GM18951 (cell line): Measurements from ENCODE around the gene KRT13.
"Not testable (repeated sequence)": the region's sequence is repeated elsewhere in the genome, so short reads cannot be mapped to it uniquely, and the experiment has no call there.

Experiments
- POLR2A ChIP-seq: IDR thresholded peaks from 4 replicates; pipeline ENCODE4 v1.6.1; 2011; ENCODE audit warnings: mild to moderate bottlenecking; ENCODE audit not compliant: insufficient read length, insufficient read depth; ENCODE audit errors: extremely low read depth
- in situ Hi-C: fragments of 300-500 bp; cut with MboI; formaldehyde crosslinking; loops from one replicate; pipeline ENCODE4 v1.12.0; 2022; ENCODE audit warnings: low sequenced_read_pairs, mixed read lengths, inconsistent platforms; ENCODE audit not compliant: unreplicated experiment

Gene KRT13

DNA sequence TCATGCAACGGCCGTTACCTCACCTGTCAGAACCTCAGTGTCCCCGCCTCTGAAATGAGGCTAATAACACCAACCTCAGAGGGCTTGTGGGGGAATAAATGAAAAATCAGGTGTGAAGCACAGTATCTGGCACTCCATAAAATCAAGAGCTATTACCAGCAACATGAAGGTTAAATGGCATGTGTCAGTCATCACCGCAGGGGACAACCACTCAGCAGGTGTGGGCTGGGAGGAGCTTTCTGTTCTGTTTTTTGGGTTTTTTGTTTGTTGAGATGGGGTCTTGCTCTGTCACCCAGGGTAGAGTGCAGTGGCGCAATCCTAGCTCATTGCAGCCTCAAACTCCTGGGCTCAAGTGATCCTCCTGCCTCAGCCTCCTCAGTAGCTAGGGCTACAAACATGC, 39.5 kb upstream of the KRT13 start:
- in situ Hi-C loops: no loop called here

DNA sequence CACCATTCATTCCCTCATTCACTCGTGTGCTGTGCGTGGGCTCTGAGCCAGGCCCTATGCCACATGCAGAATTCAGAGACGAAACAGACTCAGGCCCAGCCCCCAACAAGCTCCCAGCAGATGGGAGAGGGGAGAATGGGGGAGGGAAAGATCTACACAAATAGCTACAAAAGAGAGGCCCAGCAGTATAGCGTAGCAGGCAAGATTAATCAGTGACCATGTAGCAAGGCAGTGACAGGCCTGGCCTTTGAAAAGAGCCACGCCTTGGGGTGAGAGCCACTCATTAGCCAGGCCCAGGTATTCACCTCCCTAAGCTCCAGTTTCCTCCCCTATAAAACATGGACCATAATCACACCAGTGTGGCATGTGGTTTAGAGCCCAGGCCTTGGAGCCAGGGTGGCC, 39.1 kb upstream of the KRT13 start:
- in situ Hi-C loops: no loop called here
- no peak for TF ChIP-seq POLR2A

More for the DNA sequence above, 39.5 kb upstream of the KRT13 start:
- TF ChIP-seq POLR2A: no peak

- in situ Hi-C loops: not testable (repeated sequence)
Observed at GRCh38 chr17:41542786-41543185, 37.4 kb upstream of the KRT13 start.

DNA sequence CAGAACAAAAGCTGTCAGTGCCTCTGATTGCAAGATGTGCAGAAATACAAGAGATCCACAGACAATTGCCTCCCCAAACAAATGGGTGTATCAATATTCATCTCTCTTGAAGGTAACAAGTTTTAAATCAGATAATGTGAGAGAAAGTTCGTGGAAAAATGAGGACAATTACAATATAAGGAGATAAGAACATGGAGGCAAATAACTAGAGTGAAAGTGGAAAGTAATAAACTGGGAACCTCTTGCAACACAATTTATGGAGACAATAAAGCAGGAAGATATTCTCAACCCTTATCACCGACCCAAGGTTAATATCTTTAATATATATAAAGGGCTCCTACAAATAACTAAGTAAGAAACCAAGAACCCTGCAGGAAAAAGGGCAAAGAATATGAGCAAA, 36.9 kb upstream of the KRT13 start:
- TF ChIP-seq POLR2A: no peak
- in situ Hi-C loops: no loop called here

- in situ Hi-C loops: no loop called here
- TF ChIP-seq POLR2A: no peak
Observed at GRCh38 chr17:41540921-41541625, 35.7 kb upstream of the KRT13 start.

DNA sequence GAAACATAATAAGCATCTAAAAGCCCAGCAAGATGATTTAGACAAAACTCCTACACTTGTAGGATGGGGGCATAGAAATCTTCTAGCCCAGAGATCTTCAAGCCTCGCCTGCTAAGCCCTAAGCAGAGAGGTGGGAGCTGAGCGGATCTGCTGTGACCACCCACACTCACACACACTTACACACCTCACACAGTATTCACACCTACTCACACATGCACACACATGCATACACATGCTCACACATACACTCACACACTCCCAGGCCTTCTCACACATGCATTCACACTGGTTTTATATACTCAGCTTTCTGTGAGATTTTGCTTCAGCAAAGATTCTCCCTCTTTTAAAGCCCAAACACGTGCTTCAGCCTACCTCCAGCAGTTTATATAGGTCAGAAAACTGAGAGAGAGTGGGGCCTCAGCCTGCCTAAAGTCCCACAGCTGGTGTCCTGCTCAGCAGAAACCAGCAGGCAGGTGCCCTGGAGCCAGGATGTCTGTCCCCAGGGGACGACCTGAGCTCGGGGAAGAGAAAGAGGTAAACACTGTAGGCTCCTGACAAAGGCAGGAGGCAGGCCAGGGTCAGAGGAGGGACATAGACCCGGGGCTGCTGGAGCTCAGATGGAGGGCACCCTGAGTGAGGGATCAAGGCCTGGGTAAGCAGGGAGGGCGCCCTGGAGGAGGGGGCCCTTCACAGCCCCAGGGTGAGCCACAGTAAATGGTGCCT, 34.7 kb upstream of the KRT13 start:
- TF ChIP-seq POLR2A: no peak
- in situ Hi-C loops: no loop called here

DNA sequence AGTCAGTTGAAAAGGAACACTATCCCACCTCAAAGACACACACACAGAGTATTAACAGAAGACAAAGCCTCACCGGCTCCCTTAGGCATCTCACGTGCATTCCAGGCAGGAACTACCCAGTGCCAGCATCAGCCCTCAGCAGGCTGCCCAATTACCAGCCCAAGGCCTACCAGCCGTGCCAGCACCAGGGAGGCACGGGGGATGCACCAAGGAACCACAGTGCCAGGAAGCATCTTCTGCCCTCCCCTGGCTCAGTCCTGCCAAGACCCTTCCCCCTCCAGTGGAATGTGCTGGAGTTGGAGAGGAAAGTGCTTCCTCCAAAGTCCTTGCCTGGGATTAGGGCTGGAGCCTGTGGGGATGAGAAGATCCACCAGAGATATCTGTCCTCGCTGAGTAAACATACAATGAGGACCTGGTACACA, 33.7 kb upstream of the KRT13 start:
- in situ Hi-C loops: no loop called here
- TF ChIP-seq POLR2A: no peak

DNA sequence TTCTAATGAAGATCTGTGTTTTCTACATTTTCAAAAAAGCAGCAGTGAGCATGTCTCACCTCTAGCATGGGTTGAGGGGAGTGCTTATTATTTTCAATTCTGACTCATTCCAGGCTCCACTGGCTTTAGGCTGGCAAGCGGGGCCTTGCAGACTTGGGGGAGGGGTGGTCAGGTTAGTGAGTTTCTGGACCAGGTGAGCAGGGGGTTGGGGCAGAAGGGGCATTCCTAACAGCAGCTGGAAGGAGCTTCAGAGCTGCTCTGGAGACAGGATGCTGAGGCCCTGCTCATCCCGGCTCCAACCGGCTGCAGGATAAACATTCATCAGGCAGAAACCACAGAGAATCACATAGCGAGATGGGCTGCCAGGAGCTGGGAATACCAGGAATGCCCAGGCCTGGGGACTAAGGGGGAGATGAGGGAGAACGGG, 33.2 kb upstream of the KRT13 start:
- no peak for TF ChIP-seq POLR2A
- in situ Hi-C loops: no loop called here

GRCh38 chr17:41537990-41538389, 32.6 kb upstream of the KRT13 start:
- no peak for TF ChIP-seq POLR2A
- in situ Hi-C loops: no loop called here

DNA sequence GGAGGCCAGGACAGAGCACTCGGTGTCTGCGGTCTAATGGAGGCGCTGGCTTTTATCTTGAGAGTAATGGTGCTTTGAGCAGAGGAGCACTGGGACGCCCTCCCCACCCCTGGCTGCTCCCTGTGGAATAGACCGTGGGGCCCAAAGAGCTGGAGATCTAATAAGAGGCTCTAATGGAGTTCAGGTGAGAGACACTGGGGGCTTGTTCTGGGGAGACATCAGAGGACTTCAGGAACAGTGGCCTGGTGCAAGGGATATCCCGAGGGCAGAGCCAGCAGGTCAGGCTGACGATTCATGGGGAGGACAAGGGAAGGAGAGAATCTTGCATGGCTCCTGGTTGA, 32.2 kb upstream of the KRT13 start:
- in situ Hi-C loops: no loop called here
- no peak for TF ChIP-seq POLR2A

DNA sequence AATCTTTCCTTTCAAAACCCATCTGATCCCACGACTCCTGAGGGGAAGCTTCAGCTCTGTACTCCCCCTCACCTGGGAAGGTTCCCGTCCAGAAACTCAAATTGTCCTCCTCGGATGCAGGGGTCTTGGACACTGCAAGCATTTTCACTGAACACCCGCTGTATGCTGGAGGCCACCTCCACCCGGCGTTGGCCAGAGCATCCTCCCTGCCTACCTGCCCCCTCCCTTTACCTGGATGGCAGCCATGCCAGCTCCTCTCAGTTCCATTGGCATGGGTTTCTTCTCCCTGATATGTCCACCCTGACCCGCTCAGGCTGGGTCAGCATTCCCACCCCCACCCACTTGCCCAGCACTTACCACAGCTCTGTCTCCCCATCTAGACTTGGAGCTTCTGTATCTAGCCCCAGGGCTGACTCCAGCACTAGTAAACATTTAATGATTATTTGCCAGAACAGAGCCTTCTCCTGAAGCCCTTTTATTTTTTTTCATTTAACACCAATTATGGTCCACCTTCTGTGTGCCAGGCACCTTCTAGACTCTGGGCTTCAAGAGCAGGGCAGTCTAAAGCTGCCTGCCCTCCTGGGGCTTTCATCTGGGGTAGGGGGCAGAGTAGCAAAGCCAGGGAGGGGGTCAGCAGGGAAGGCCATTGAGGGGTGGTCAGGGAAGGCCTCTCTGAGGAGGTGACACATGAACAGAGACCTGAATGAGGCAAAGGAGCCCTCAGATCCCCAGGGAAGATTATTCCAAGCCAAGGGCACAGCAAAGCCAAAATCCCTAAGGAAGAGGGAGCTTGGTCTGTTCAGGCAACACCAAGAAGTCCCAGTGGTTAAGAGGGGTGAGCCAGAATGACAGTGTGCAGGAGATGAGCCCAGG, 31.6 kb upstream of the KRT13 start:
- in situ Hi-C loops: no loop called here

DNA sequence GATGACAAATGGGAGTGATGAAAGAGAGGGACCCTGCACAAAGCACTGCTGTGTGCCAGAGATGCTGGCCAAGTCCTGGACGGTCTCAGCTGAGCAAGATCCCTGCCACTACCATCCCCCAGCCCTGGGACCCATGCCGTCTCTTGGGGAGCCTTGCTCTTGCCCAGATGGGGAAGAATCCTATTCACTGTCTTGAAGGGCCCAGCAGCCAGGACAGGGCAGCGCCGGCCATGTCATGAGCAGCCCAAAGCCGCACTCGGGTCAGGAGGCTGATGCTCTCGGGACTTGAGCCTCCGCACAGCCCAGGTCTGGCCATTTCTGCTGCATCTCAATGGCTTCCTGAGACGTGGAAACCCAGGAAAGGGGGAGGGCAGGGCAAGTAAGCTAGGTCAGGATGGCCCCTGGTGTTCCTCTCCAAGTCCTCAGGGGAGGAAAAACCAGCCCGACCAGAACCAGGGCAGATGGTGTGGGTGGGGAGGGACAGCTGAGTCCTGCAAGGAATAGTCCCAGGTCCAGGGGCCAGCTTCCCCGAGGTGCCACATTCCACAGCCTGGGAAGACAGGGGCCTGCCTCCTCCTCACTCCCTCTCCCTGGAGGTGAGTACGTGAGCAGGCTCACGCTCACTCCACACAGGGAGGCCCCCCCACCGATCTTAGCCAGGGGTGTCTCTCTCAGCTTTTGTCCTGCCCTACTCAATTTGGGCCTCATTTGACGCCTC, 30.5 kb upstream of the KRT13 start:
- no peak for TF ChIP-seq POLR2A
- in situ Hi-C loops: no loop called here

More for the DNA sequence above, 31.6 kb upstream of the KRT13 start:
- no peak for TF ChIP-seq POLR2A
